NCI-H146 treated with DMSO at 0.1 percent for 48 hours (cell line): ENCODE results near the gene RBM20.

Experiments used
- DNase-seq: peaks from one replicate; lab custom pipeline; 2025; ENCODE audit not compliant: unreplicated experiment; lab: John Stamatoyannopoulos, UW

RBM20 gene

GRCh38 chr10:110885932-110886674 is 242.0 kb downstream of the RBM20 start:
- peak; percentile 1 for DNase-seq

DNA sequence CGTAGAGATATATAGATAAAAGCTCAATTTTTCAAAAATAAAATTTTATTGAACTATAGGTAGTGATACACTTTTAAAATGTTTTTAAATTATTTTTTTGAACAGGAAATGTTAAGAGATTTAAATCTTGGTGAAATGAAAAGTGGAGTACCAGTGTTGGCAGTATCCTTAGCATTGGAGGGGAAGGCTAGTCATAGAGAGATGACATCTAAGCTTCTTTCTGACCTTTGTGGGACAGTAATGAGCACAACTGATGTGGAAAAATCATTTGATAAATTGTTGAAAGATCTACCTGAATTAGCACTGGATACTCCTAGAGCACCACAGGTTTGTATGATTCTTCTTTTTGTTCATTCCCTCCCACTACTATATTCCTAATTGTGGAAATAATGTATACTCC is 243.4 kb downstream of the RBM20 start:
- no peak for DNase-seq
